GM23338 (cell line): Measurements from ENCODE around the gene KRT75. TPM values are rescaled to one million over a fixed set of nuclear protein-coding genes. Genes with fewer than 3 reads are reported as not detected.

Experiments
- ATAC-seq: fragments of 200-7000 bp; cut with Tn5 transposase; 3 replicates; pipeline ENCODE4 v1.9.1; 2020
- DNase-seq: peaks from one replicate; pipeline ENCODE4 v3.0.0-alpha.2; 2015; ENCODE audit warnings: low spot score
- H2AFZ ChIP-seq: fragments of 200-600 bp; sonication (generic); 2 replicates; pipeline ENCODE4 v1.8.0; 2016; ENCODE audit warnings: antibody characterized with exemption, mild to moderate bottlenecking, moderate library complexity
- H3F3A ChIP-seq: fragments of 200-600 bp; sonication (generic); replicated peaks from 2 replicates; pipeline ENCODE4 v1.8.0; 2017; ENCODE audit warnings: antibody characterized with exemption, mixed run types, low read depth
- H3K27ac ChIP-seq: fragments of 200-600 bp; sonication (generic); 2 replicates; pipeline ENCODE4 v1.6.1; 2016; ENCODE audit warnings: low read depth
- H3K27me3 ChIP-seq: fragments of 200-600 bp; sonication (generic); 2 replicates; pipeline ENCODE4 v1.8.0; 2016; ENCODE audit warnings: mild to moderate bottlenecking, mixed run types, moderate library complexity; ENCODE audit not compliant: insufficient read depth
- H3K36me3 ChIP-seq: fragments of 200-600 bp; sonication (generic); 2 replicates; pipeline ENCODE4 v1.8.0; 2016; ENCODE audit warnings: mild to moderate bottlenecking; ENCODE audit not compliant: insufficient read depth
- H3K4me1 ChIP-seq: fragments of 200-600 bp; sonication (generic); 2 replicates; pipeline ENCODE4 v1.8.0; 2016; ENCODE audit warnings: mild to moderate bottlenecking, moderate library complexity; ENCODE audit not compliant: insufficient read depth
- H3K4me2 ChIP-seq: fragments of 200-600 bp; sonication (generic); 2 replicates; pipeline ENCODE4 v1.7.1; 2017; ENCODE audit warnings: mixed run types
- H3K4me3 ChIP-seq: fragments of 200-600 bp; sonication (generic); 2 replicates; pipeline ENCODE4 v1.6.1; 2016; ENCODE audit warnings: mixed run types
- H3K79me2 ChIP-seq: fragments of 200-600 bp; sonication (generic); replicated peaks from 2 replicates; pipeline ENCODE4 v1.8.0; 2017; ENCODE audit warnings: mild to moderate bottlenecking; ENCODE audit not compliant: insufficient read depth
- H3K9me2 ChIP-seq: fragments of 200-600 bp; sonication (generic); 2 replicates; pipeline ENCODE4 v1.8.0; 2017; ENCODE audit not compliant: insufficient read depth
- H4K20me1 ChIP-seq: fragments of 200-600 bp; sonication (generic); replicated peaks from 2 replicates; pipeline ENCODE4 v1.8.0; 2017; ENCODE audit warnings: mild to moderate bottlenecking; ENCODE audit not compliant: insufficient read depth
- H3K27ac Mint-ChIP-seq: 2 replicates; pipeline ENCODE4 v1.8.0; 2020; ENCODE audit warnings: inconsistent platforms, mild to moderate bottlenecking, moderate library complexity, mixed read lengths
- H3K27me3 Mint-ChIP-seq: 3 replicates; pipeline ENCODE4 v1.8.0; 2022; ENCODE audit warnings: low read depth, mild to moderate bottlenecking, moderate library complexity, mixed read lengths, inconsistent platforms; ENCODE audit not compliant: insufficient read depth, poor library complexity
- H3K36me3 Mint-ChIP-seq: 3 replicates; pipeline ENCODE4 v1.8.0; 2021; ENCODE audit warnings: low read depth, mild to moderate bottlenecking, inconsistent platforms, moderate library complexity, mixed read lengths
- H3K4me1 Mint-ChIP-seq: 3 replicates; pipeline ENCODE4 v1.8.0; 2020; ENCODE audit warnings: mild to moderate bottlenecking, inconsistent platforms, mixed read lengths
- H3K4me3 Mint-ChIP-seq: 3 replicates; pipeline ENCODE4 v1.8.0; 2021; ENCODE audit warnings: moderate library complexity, mild to moderate bottlenecking, inconsistent platforms, mixed read lengths
- H3K9me3 Mint-ChIP-seq: 3 replicates; pipeline ENCODE4 v1.8.0; 2020; ENCODE audit warnings: moderate library complexity, mild to moderate bottlenecking, inconsistent platforms, mixed read lengths
- EZH2 ChIP-seq: fragments of 200-600 bp; sonication (generic); IDR thresholded peaks from one replicate; pipeline ENCODE4 v1.8.0; 2017; ENCODE audit warnings: antibody characterized with exemption, mild to moderate bottlenecking, low read depth; ENCODE audit not compliant: unreplicated experiment
- EZH2phosphoT487 ChIP-seq: fragments of 200-600 bp; sonication (generic); IDR thresholded peaks from one replicate; pipeline ENCODE4 v1.8.1; 2018; ENCODE audit warnings: antibody characterized with exemption; ENCODE audit not compliant: unreplicated experiment
- JUNB ChIP-seq: IDR thresholded peaks from one replicate; pipeline ENCODE4 v1.6.1; 2016; ENCODE audit warnings: antibody characterized with exemption; ENCODE audit not compliant: unreplicated experiment
- NANOG ChIP-seq: IDR thresholded peaks from 2 replicates; pipeline ENCODE4 v1.6.1; 2016; ENCODE audit warnings: antibody characterized with exemption, borderline replicate concordance
- POLR2AphosphoS5 ChIP-seq: IDR thresholded peaks from 2 replicates; pipeline ENCODE4 v1.6.1; 2016; ENCODE audit warnings: antibody characterized with exemption, low read depth
- STAT1 ChIP-seq: IDR thresholded peaks from one replicate; pipeline ENCODE4 v1.6.1; 2016; ENCODE audit warnings: antibody characterized with exemption; ENCODE audit not compliant: unreplicated experiment
- ZNF331 ChIP-seq: fragments of 250-450 bp; sonication (Bioruptor Pico); IDR thresholded peaks from 2 replicates; pipeline ENCODE4 v1.5.0; 2020; ENCODE audit warnings: low read depth, mild to moderate bottlenecking, moderate library complexity
- polyA plus RNA-seq: library from polyadenylated mRNA; unstranded; fragments of >200 nt; fragmentation: Nextera tagmentation; extraction: Ambion mirVana; gene quantifications from 2 replicates; pipeline ENCODE4 v1.2.1, GENCODE V29; 2016
- total RNA-seq: library from RNA; depleted of rRNA; stranded (reverse); fragments of >200 nt; shearing (Covaris generic); gene quantifications from 2 replicates; pipeline ENCODE4 v1.2.3, GENCODE V29; 2014
- TF ChIP-seq, protein P1 (sequence below): IDR thresholded peaks from one replicate; pipeline ENCODE4 v1.6.1; 2018; ENCODE audit warnings: antibody characterized with exemption; ENCODE audit not compliant: unreplicated experiment
- TF ChIP-seq, protein P2 (sequence below): IDR thresholded peaks from 2 replicates; pipeline ENCODE4 v1.6.1; 2016; ENCODE audit warnings: antibody characterized with exemption
- TF ChIP-seq, protein P3 (sequence below): fragments of 250-450 bp; sonication (Bioruptor Pico); IDR thresholded peaks from 2 replicates; pipeline ENCODE4 v1.5.0; 2020; ENCODE audit warnings: mild to moderate bottlenecking, moderate library complexity

The KRT75 gene
- total and polyA plus RNA-seq, 2 experiments from 2014 or later: not detected

DNA sequence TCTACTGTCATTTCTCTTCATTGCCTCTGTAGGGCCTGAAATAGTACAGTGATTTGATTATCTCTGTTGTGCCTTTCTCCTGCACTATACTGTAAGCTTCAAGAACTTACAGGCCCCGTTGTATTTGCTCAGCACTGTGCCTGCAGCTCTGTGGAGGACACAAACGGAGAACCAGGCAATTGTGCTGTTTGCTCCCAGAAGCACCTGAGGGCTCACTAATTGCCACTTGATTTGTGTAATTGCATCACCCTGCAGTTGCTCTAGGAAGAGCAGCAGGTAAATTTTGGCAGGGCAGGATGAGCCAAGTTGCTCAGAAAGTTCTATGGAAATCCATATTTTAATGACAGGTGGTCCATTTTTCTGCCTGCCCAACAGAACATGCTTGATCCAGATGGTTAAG lies 16.4 kb downstream of the KRT75 start:
- no peaks in the 10 kb centered on the region; the same call in 2 of the 3 replicates for H3K9me3 Mint-ChIP-seq
- TF ChIP-seq NANOG: no peak
- no peak for TF ChIP-seq ZNF331 (CRISPR knock-in tag)
- TF ChIP-seq POLR2AphosphoS5: no peak
- TF ChIP-seq, protein P1, sequence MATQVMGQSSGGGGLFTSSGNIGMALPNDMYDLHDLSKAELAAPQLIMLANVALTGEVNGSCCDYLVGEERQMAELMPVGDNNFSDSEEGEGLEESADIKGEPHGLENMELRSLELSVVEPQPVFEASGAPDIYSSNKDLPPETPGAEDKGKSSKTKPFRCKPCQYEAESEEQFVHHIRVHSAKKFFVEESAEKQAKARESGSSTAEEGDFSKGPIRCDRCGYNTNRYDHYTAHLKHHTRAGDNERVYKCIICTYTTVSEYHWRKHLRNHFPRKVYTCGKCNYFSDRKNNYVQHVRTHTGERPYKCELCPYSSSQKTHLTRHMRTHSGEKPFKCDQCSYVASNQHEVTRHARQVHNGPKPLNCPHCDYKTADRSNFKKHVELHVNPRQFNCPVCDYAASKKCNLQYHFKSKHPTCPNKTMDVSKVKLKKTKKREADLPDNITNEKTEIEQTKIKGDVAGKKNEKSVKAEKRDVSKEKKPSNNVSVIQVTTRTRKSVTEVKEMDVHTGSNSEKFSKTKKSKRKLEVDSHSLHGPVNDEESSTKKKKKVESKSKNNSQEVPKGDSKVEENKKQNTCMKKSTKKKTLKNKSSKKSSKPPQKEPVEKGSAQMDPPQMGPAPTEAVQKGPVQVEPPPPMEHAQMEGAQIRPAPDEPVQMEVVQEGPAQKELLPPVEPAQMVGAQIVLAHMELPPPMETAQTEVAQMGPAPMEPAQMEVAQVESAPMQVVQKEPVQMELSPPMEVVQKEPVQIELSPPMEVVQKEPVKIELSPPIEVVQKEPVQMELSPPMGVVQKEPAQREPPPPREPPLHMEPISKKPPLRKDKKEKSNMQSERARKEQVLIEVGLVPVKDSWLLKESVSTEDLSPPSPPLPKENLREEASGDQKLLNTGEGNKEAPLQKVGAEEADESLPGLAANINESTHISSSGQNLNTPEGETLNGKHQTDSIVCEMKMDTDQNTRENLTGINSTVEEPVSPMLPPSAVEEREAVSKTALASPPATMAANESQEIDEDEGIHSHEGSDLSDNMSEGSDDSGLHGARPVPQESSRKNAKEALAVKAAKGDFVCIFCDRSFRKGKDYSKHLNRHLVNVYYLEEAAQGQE: no peak
- TF ChIP-seq JUNB: no peak
- no peak for TF ChIP-seq EZH2phosphoT487
- TF ChIP-seq, protein P2, sequence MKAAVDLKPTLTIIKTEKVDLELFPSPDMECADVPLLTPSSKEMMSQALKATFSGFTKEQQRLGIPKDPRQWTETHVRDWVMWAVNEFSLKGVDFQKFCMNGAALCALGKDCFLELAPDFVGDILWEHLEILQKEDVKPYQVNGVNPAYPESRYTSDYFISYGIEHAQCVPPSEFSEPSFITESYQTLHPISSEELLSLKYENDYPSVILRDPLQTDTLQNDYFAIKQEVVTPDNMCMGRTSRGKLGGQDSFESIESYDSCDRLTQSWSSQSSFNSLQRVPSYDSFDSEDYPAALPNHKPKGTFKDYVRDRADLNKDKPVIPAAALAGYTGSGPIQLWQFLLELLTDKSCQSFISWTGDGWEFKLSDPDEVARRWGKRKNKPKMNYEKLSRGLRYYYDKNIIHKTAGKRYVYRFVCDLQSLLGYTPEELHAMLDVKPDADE: no peak
- no peak overlapping the region for H3K27ac Mint-ChIP-seq

DNA sequence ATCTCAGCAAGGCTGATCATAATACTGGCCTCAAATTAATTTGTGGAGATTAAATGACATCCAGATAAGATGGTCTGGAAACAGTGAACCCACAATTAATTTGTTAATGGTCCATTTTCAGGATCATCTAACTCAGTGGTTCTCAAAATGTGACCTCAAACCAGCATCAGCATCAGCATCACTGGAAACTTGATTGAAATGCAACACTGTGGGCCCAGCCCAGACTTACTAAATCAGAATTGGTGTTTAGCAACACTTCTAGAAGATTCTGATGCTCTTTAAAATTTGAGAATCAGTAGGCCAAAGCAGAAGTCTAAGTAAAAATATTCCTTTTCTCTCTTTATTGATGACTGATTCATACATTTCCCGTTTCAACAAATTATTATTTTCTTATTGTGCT lies 17.4 kb downstream of the KRT75 start:
- H3K9me2 ChIP-seq: 0 out of 2 replicates have a peak, but pooled peaks cover 3% of the 10 kb centered on the region
- no peak for DNase-seq
- H3K4me3 Mint-ChIP-seq: no peak overlapping the region
- no peaks in the 10 kb centered on the region for H3K4me1 ChIP-seq
- H3K79me2 ChIP-seq: no peaks in the 10 kb centered on the region
- H4K20me1 ChIP-seq: no peaks in the 10 kb centered on the region
- H3K27ac ChIP-seq: no peak overlapping the region
- H3F3A ChIP-seq: no peaks in the 10 kb centered on the region
- H2AFZ ChIP-seq: no peak overlapping the region
- peaks cover 2% of the 10 kb centered on the region for H3K27me3 Mint-ChIP-seq
- H3K36me3 ChIP-seq: no peaks in the 10 kb centered on the region
- no peak overlapping the region for H3K4me3 ChIP-seq
- H3K4me2 ChIP-seq: no peak overlapping the region
- H3K27me3 ChIP-seq: no peaks in the 10 kb centered on the region
- no peaks in the 10 kb centered on the region for H3K36me3 Mint-ChIP-seq
- H3K9me3 Mint-ChIP-seq: no peaks in the 10 kb centered on the region; the same call in 2 of the 3 replicates
- no peak for ATAC-seq
- peaks cover 4% of the 10 kb centered on the region; the same call in 1 of the 3 replicates for H3K4me1 Mint-ChIP-seq
- no peak overlapping the region for H3K27ac Mint-ChIP-seq
- TF ChIP-seq EZH2: no peak
- TF ChIP-seq, protein P2: no peak
- TF ChIP-seq EZH2phosphoT487: no peak
- TF ChIP-seq, protein P3, sequence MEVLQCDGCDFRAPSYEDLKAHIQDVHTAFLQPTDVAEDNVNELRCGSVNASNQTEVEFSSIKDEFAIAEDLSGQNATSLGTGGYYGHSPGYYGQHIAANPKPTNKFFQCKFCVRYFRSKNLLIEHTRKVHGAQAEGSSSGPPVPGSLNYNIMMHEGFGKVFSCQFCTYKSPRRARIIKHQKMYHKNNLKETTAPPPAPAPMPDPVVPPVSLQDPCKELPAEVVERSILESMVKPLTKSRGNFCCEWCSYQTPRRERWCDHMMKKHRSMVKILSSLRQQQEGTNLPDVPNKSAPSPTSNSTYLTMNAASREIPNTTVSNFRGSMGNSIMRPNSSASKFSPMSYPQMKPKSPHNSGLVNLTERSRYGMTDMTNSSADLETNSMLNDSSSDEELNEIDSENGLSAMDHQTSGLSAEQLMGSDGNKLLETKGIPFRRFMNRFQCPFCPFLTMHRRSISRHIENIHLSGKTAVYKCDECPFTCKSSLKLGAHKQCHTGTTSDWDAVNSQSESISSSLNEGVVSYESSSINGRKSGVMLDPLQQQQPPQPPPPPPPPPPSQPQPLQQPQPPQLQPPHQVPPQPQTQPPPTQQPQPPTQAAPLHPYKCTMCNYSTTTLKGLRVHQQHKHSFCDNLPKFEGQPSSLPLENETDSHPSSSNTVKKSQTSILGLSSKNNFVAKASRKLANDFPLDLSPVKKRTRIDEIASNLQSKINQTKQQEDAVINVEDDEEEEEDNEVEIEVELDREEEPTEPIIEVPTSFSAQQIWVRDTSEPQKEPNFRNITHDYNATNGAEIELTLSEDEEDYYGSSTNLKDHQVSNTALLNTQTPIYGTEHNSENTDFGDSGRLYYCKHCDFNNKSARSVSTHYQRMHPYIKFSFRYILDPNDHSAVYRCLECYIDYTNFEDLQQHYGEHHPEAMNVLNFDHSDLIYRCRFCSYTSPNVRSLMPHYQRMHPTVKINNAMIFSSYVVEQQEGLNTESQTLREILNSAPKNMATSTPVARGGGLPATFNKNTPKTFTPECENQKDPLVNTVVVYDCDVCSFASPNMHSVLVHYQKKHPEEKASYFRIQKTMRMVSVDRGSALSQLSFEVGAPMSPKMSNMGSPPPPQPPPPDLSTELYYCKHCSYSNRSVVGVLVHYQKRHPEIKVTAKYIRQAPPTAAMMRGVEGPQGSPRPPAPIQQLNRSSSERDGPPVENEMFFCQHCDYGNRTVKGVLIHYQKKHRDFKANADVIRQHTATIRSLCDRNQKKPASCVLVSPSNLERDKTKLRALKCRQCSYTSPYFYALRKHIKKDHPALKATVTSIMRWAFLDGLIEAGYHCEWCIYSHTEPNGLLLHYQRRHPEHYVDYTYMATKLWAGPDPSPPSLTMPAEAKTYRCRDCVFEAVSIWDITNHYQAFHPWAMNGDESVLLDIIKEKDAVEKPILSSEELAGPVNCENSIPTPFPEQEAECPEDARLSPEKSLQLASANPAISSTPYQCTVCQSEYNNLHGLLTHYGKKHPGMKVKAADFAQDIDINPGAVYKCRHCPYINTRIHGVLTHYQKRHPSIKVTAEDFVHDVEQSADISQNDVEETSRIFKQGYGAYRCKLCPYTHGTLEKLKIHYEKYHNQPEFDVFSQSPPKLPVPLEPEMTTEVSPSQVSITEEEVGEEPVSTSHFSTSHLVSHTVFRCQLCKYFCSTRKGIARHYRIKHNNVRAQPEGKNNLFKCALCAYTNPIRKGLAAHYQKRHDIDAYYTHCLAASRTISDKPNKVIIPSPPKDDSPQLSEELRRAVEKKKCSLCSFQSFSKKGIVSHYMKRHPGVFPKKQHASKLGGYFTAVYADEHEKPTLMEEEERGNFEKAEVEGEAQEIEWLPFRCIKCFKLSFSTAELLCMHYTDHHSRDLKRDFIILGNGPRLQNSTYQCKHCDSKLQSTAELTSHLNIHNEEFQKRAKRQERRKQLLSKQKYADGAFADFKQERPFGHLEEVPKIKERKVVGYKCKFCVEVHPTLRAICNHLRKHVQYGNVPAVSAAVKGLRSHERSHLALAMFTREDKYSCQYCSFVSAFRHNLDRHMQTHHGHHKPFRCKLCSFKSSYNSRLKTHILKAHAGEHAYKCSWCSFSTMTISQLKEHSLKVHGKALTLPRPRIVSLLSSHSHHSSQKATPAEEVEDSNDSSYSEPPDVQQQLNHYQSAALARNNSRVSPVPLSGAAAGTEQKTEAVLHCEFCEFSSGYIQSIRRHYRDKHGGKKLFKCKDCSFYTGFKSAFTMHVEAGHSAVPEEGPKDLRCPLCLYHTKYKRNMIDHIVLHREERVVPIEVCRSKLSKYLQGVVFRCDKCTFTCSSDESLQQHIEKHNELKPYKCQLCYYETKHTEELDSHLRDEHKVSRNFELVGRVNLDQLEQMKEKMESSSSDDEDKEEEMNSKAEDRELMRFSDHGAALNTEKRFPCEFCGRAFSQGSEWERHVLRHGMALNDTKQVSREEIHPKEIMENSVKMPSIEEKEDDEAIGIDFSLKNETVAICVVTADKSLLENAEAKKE (CRISPR knock-in tag): no peak
- no peak for TF ChIP-seq STAT1

More for the DNA sequence above, 16.4 kb downstream of the KRT75 start:
- H2AFZ ChIP-seq: no peak overlapping the region
- H3K27ac ChIP-seq: no peak overlapping the region
- H3K4me1 ChIP-seq: no peaks in the 10 kb centered on the region
- Mint-ChIP-seq H3K27me3 (no peaks in the 10 kb centered on the region), H3K4me1 (peaks cover 4% of the 10 kb centered on the region; the same call in 1 of the 3 replicates), H3K4me3 (no peak overlapping the region), H3K36me3 (no peaks in the 10 kb centered on the region)
- no peaks in the 10 kb centered on the region for H3K27me3 ChIP-seq
- no peaks in the 10 kb centered on the region for H3K79me2 ChIP-seq
- no peak for ATAC-seq
- H4K20me1 ChIP-seq: no peaks in the 10 kb centered on the region
- H3K36me3 ChIP-seq: no peaks in the 10 kb centered on the region
- H3K4me3 ChIP-seq: no peak overlapping the region
- H3F3A ChIP-seq: no peaks in the 10 kb centered on the region
- DNase-seq: no peak
- 0 out of 2 replicates have a peak, but pooled peaks cover 3% of the 10 kb centered on the region for H3K9me2 ChIP-seq
- no peak overlapping the region for H3K4me2 ChIP-seq
